ENCODE data around the gene PRKX.
"Not testable (repeated sequence)": the region's sequence is repeated elsewhere in the genome, so short reads cannot be mapped to it uniquely, and the experiment has no call there.

The PRKX gene

DNA sequence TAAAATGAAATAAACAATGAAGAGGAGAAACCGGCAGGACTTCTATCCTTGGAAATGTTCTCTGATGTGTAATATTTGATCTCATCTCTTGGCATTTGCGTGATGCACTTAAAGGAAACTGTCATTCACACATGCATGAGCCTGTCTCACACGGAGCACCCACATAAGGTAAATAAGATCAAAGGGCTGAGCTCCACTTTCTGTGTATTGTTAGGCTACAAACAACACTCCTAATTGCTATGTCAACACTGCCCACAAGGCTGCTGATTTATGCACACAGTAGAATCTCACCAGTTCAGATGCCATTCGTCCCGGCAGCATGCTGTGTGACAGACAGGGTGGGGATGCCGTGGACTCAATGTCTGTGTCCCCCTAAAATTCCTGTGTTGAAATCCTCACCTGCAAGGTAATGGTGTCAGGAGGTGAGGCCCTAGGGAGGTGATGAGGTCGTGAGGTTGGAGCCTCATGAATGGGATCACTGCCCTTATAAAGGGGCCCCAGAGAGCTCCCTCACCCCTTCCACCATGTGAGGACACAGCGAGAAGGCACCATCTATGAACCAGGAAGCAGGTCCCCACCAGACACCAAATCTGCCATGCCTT is 5.7 kb downstream of the PRKX start:
- DNase-seq, result not testable (repeated sequence)

GRCh38 chrX:3706481-3706880 is 7.0 kb downstream of the PRKX start:
- DNase-seq, result no peak

DNA sequence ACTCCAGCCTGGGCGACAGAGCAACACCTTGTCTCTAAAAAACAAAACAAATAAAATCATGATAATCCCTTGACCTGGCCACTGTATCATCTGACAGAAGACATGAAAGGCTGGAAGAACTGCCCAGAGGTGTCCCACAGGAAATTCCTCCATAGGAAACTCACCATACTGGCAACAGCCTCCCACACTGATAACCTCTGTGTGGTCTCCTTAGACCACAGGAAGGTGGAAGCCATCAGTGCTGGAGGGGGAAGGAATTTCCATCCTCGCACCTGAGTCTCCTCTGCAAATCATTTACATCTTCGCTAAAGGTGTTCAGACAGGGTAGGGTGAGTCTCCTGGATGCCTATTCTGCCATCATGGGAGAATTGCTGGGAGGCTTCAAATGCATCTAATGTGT is 10.2 kb downstream of the PRKX start:
- DNase-seq, result not testable (repeated sequence)

- DNase-seq, result not testable (repeated sequence)
These were observed 11.4 kb downstream of the PRKX start for GRCh38 chrX:3702095-3702494.

- not testable (repeated sequence) for DNase-seq
These were observed 12.0 kb downstream of the PRKX start for GRCh38 chrX:3701445-3701928.

DNA sequence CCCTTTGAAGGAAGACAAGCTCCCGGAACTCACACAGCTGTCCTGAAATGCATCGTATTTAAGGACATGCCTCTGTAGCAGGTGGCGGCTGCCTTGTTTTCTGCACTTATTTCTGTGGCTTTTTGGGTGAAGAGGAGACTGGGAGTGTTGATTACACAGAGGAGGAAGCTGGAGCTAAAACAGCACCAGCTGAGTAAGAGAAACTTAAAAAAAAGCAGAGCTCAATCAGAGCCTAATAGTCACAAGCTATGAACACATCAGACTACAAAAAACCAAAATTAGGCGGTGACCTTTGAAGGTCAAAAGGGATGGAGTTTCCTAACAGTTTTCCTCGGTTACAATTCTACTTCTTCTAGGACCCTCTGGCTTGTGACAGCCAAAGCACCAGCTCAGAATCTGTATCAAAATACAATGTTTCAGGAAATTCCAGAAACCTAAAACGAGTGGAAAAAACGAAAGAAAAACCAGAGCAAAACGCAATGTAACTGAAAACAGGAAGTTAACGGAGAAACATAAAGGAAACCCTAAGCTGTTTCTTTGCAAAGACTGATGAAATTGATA is 13.5 kb downstream of the PRKX start:
- no peak for DNase-seq

DNA sequence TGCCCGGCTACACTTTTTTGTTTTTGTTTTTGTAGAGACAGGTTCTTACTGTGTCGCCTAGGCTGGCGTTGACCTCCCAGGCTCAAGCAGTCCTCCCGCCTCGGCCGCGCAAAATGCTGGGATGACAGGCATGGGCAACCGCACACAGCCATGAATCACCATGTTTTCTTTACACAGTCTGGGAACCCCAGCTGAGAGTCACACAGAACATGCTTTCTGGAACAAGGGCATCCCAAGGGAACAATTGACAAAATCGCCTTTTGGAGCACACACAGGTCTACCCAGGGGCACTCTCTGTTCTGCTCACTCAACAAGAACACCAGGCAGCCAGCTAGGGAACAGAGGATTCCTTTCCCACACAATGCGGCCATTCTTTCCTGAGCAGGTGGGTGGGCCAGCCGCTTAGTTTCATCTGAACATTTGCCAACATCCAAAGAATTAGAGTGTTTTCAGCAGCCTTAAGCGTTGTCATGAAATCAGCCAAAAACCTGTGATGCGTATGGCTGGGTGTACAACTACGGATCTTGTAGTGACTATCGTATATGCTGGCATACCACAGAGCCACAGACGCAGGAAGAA is 15.7 kb downstream of the PRKX start:
- no peak for DNase-seq

DNA sequence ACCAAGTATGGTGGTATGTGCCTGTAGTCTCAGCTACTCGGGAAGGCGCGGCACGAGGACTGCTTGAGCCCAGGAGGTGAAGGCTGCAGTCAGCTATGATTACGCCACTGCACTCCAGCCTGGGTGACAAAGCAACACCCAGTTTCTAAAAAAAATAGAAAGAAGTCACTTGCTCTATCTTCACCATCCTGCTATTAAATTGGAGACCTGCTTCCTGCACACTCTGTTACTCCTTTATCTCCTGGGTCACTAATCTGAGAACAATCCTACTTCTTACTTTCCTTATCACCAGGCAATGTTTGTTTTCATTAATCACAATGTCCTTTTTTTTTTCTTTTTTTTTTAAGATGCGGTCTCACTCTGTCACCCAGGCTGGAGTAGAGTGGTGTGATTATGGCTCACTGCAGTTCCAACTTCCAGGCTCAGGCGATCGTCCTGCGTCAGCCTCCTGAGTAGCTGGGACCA is 16.2 kb downstream of the PRKX start:
- no peak for DNase-seq

- DNase-seq, result no peak
These were observed 17.9 kb downstream of the PRKX start for GRCh38 chrX:3695536-3695935.

GRCh38 chrX:3690140-3690539 is 23.3 kb downstream of the PRKX start:
- DNase-seq, result no peak

DNA sequence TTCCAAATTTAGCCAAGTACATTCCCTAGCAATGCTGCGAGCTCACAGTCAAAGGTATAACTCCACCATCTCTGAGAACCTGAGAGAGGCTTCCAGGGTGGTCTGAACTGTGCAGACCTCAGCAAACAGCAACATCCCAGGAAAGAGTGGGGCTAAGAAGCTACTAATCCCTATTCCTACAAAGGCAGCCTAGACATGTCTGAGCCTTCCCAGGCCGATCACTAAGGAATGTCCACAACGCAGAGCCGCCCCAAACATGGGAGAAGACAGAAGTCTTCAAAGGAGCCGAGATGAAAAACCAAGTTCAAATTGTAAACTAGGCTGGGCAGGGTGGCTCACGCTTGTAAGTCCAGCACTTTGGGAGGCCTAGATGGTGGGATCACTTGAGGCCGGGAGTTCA is 30.2 kb downstream of the PRKX start:
- not testable (repeated sequence) for DNase-seq

DNA sequence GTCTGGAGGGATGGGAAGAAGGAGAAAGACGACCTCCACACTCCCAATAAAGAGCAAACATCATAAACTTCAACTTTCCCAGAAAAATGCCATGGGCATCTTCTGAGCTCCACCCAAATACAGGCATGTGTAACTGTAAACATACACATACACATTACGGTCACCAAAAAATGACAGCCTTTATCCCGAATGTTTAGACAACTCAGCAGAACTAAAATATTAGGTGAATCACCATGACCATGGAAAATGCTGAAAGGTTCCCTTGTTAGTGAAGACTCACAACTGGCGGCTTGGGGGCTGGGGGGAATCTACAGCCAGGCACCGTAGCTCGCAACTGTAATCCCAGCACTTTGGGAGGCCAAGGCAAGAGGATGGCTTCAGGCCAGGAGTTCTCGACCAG is 33.0 kb downstream of the PRKX start:
- DNase-seq, result no peak

- DNase-seq, result no peak
These were observed 33.8 kb downstream of the PRKX start for GRCh38 chrX:3679669-3680068.

DNA sequence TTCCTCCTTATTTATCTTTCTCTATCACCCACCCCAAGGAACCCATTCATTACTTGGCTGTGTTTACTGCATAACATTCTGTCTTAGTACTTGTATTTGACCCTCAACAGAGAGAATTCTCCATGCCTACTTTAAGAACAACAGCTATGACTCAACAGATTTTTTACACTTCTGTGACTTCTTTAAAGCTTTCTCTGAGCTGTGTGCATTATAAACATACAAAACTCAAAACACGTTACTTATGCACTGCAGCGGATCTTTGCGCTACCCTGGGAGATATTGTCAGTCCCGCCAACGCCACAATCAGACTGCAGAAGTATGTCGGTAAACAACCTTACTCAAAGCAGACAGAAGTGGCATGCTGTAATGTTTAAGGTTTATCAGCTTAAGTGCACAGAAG is 35.1 kb downstream of the PRKX start:
- DNase-seq, result no peak

GRCh38 chrX:3674881-3675280 is 38.6 kb downstream of the PRKX start:
- no peak for DNase-seq

DNA sequence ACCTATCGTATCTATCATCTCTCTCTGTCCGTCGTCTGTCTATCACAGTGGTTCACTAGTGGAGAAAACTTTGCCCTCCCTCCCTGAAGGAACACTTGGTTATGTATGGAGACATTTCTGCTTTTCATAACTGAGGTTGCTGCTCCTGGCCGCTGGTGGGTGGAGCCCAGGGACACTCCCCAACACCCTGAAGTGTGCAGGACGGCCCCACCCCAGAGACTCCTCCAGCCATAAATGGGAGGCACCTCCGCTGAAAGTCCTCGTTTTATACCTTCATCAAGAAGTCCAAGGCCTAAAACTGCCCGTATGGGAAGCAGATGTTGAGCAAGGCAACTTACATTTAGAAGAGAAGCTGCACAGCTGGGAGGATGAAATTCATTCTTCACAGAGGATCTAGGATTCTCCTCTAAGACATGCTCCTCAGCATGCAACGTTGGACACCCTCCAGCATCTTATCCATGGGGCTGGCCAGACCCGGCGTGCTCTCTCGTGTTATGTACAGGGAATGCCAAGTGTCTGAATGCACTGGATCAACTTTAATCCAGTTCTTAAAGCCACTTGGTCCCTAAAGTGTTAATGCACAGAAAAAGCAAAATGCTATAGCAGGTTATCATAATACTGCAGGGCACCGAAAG is 43.5 kb downstream of the PRKX start:
- DNase-seq, result no peak

- no peak for DNase-seq
These were observed 46.5 kb downstream of the PRKX start for GRCh38 chrX:3666975-3667374.

- DNase-seq, result no peak
These were observed 48.5 kb downstream of the PRKX start for GRCh38 chrX:3664921-3665320.

GRCh38 chrX:3663576-3664250 is 49.7 kb downstream of the PRKX start:
- DNase-seq, result not testable (repeated sequence)

GRCh38 chrX:3659761-3660160 is 53.7 kb downstream of the PRKX start:
- DNase-seq, result no peak

DNA sequence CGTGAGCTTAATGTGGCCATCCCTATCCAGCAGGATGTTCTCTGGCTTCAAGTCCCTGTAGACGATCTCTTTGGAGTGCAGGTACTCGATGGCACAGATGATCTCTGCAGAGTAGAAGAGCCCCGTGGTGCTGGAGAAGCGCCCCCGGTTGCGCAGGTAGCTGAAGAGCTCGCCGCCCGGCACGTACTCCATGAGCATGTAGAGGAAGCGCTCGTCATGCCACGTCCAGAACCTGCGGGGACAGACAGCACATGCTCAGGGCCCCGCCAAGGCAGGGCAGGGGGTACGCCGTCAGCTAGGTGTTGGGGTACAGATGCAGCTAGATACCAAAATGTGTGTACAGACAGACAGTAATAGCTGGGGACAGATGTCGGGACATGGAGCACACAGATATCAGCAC is 58.3 kb downstream of the PRKX start:
- DNase-seq, result no peak

DNA sequence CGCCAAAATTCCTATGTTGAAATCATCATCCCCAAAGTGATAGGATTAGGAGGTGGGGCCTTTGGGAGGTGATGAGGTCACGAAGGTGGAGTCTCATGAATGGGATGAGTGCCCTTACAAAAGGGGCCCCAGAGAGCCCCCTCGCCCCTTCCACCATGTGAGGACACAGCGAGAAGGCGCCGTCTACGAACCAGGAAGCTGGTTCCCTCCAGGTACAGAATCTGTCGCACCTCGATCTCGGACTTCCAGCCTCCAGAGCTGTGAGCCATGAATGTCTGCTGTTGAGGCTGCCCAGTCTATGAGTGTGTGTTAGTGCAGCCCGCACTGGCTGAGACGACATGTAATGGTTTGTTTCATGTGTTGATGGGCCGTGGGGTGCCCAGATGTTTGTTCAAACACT is 60.3 kb downstream of the PRKX start:
- DNase-seq, result no peak

- DNase-seq, result peak; percentile 9
These were observed 62.2 kb downstream of the PRKX start for GRCh38 chrX:3651277-3651676.

DNA sequence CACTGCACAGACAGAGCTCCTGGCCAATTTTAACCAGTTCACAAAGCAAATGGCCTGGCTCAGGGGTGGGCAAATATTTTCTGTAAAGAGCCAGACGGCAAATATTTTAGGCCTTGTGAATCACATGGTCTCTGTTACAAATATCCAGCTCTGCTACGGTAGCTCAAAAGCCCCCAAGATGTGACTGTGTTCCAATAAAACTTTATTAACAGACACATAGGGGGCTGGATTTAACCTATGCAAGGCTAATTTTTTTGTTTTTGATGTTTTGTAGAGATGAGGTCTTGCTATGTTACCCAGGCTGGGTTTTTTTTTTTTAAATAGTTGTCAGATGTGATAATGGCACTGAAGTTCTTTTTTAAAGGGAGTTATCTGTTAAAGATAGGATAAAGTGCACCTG is 65.4 kb downstream of the PRKX start:
- no peak for DNase-seq

All from HCEC 1CT (cell line).